DND-41 (cell line): ENCODE measurements around the gene ATP4B.
A peak's percentile ranks its signal among the peaks of the same experiment; 100 is the strongest.
"Not testable (repeated sequence)": the region's sequence is repeated elsewhere in the genome, so short reads cannot be mapped to it uniquely, and the experiment has no call there.

Experiments
- ATAC-seq: fragments of 200-7000 bp; cut with Tn5 transposase; 3 replicates; pipeline ENCODE4 v1.9.1; 2021; ENCODE audit warnings: low read depth; ENCODE audit not compliant: insufficient read depth
- DNase-seq: peaks from one replicate; pipeline ENCODE4 v3.0.0-alpha.2; 2020
- H2AFZ ChIP-seq: 2 replicates; pipeline ENCODE4 v1.6.0; 2012; ENCODE audit warnings: low read depth, low read length
- H3K27ac ChIP-seq: 2 replicates; pipeline ENCODE4 v1.5.1; 2012; ENCODE audit warnings: low read length, inconsistent platforms
- H3K27me3 ChIP-seq: fragments of 200-600 bp; sonication (generic); 2 replicates; pipeline ENCODE4 v1.6.0; 2012; ENCODE audit warnings: low read length, mild to moderate bottlenecking, inconsistent platforms; ENCODE audit not compliant: insufficient read depth, poor library complexity
- H3K36me3 ChIP-seq: 2 replicates; pipeline ENCODE4 v1.5.1; 2012; ENCODE audit warnings: low read length, inconsistent platforms; ENCODE audit not compliant: insufficient read depth
- H3K4me1 ChIP-seq: 2 replicates; pipeline ENCODE4 v1.5.1; 2012; ENCODE audit warnings: mild to moderate bottlenecking, low read length; ENCODE audit not compliant: insufficient read depth
- H3K4me2 ChIP-seq: 2 replicates; pipeline ENCODE4 v1.6.0; 2012; ENCODE audit warnings: mild to moderate bottlenecking, moderate library complexity, low read length, inconsistent platforms; ENCODE audit not compliant: insufficient read depth
- H3K4me3 ChIP-seq, 2 experiments: fragments of 200-600 bp in 1 of 2; shearing (Covaris generic) in 1 of 2; 2 replicates each; pipeline ENCODE4 v1.5.1; 2012 to 2016; ENCODE audit warnings: inconsistent platforms in 2 of 2, low read length in 2 of 2, mild to moderate bottlenecking in 2 of 2, low read depth in 1 of 2, moderate library complexity in 1 of 2
- H3K79me2 ChIP-seq: 2 replicates; pipeline ENCODE4 v1.6.0; 2012; ENCODE audit warnings: low read length, inconsistent platforms; ENCODE audit not compliant: insufficient read depth
- H3K9ac ChIP-seq: 2 replicates; pipeline ENCODE4 v1.6.0; 2012; ENCODE audit warnings: low read depth, mild to moderate bottlenecking, inconsistent platforms, low read length, moderate library complexity
- H3K9me3 ChIP-seq: 2 replicates; pipeline ENCODE4 v1.5.1; 2012; ENCODE audit warnings: low read length, moderate library complexity, mild to moderate bottlenecking, inconsistent platforms; ENCODE audit not compliant: insufficient read depth, severe bottlenecking
- H4K20me1 ChIP-seq: 2 replicates; pipeline ENCODE4 v1.6.0; 2012; ENCODE audit warnings: low read length; ENCODE audit not compliant: insufficient read depth
- EZH2 ChIP-seq: IDR thresholded peaks from 3 replicates; pipeline ENCODE4 v1.6.1; 2012; ENCODE audit warnings: borderline replicate concordance, low read depth, mild to moderate bottlenecking, moderate library complexity, low read length, inconsistent platforms; ENCODE audit not compliant: severe bottlenecking
- TF ChIP-seq, protein P1 (sequence below): IDR thresholded peaks from 2 replicates; pipeline ENCODE4 v1.5.1; 2012; ENCODE audit warnings: borderline replicate concordance, low read length, moderate library complexity, mild to moderate bottlenecking; ENCODE audit not compliant: poor library complexity, severe bottlenecking; ENCODE audit errors: extremely low read depth

The ATP4B gene

DNA sequence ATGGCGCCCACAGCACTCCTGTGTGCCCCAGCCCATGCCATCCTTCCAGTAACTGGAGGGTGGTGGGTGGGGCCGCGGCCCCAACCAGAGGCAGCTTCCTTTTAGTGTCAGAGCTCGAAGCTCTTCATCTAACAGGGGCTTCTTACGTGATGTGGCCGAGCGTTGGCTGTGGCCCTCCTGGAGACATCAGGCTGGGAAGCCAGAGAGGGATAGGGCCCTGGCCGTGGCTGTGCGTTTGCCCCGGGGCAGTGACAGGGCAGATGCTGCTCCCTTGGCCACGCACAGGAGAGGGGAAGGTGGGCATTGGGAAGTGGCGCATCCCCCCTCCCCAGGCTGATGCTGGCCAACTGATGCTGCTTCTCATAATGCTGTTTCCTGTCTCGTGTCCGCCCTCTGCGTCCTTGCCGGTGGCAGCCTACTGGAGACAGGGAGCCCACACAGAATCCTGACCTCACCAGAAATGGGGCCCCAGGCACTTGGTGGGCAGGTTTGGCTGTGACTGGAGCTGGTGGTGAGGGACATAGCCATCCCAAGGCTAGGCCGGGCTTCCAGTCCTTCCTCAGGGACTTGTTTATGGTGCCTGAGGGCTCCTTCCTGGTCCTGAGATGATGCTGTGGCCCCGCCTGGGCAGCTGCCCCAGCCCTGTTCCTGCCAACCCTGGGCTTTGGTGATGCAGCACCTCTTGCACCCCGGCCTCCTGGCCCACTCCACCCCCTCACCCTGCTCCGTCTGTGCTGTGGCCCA, 34.3 kb downstream of the ATP4B start:
- peaks cover 75% of the 10 kb centered on the region for H3K36me3 ChIP-seq

DNA sequence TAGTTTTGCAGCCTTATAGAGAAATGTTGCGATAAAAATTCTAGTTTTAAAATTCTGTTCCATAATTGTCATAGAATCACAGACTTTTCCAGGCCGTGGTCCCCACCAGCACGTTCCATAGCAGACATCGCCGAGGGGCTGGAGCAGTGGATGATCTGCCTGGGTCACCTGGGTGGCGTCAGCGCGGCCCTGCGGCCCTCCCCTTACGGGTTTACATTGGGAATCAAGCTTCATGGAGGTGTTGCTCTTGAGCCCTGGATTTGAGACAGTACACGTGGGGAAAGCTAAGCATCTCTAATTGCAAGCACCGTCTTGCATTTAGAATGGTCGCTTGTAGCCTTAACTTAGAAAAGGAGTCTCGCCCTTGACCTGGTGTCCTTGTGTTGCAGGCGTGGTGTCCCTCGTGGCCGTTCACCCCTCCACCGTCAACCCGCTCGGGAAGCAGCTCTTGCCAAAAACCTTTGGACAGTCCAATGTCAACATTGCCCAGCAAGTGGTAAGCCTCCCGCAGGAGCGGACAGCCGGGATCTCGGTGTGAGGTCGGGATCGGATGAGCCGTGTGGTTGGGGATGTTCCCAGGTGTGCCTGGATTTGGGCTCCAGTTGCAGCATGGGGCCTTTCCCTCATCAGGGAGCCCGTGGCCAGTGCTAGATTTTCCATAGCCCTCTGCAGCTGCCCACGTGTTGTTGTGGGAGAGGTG, 35.1 kb downstream of the ATP4B start:
- TF ChIP-seq, protein P1, sequence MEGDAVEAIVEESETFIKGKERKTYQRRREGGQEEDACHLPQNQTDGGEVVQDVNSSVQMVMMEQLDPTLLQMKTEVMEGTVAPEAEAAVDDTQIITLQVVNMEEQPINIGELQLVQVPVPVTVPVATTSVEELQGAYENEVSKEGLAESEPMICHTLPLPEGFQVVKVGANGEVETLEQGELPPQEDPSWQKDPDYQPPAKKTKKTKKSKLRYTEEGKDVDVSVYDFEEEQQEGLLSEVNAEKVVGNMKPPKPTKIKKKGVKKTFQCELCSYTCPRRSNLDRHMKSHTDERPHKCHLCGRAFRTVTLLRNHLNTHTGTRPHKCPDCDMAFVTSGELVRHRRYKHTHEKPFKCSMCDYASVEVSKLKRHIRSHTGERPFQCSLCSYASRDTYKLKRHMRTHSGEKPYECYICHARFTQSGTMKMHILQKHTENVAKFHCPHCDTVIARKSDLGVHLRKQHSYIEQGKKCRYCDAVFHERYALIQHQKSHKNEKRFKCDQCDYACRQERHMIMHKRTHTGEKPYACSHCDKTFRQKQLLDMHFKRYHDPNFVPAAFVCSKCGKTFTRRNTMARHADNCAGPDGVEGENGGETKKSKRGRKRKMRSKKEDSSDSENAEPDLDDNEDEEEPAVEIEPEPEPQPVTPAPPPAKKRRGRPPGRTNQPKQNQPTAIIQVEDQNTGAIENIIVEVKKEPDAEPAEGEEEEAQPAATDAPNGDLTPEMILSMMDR: no peak
- TF ChIP-seq EZH2: no peak
- Histone ChIP-seq H3K27me3 (no peaks in the 10 kb centered on the region), H3K4me1 (no peaks in the 10 kb centered on the region), H2AFZ (no peak overlapping the region), H3K27ac (no peak overlapping the region), H3K36me3 (peaks cover 75% of the 10 kb centered on the region), H3K4me3 (no peak overlapping the region), H3K79me2 (peaks cover 91% of the 10 kb centered on the region), H4K20me1 (peaks cover 97% of the 10 kb centered on the region), H3K4me2 (no peak overlapping the region), H3K9me3 (no peaks in the 10 kb centered on the region), H3K9ac (no peak overlapping the region)
- DNase-seq (no peak), ATAC-seq (no peak)

More for the DNA sequence above, 34.3 kb downstream of the ATP4B start:
- DNase-seq (no peak), ATAC-seq (peak; percentile 55)
- H3K27me3 ChIP-seq: no peaks in the 10 kb centered on the region
- peaks cover 91% of the 10 kb centered on the region for H3K79me2 ChIP-seq
- H3K4me2 ChIP-seq: no peak overlapping the region
- H3K4me1 ChIP-seq: no peaks in the 10 kb centered on the region
- no peaks in the 10 kb centered on the region for H3K9me3 ChIP-seq
- H3K9ac ChIP-seq: no peak overlapping the region
- no peak overlapping the region for H3K27ac ChIP-seq
- peaks cover 97% of the 10 kb centered on the region for H4K20me1 ChIP-seq
- TF ChIP-seq, protein P1: no peak
- no peak for TF ChIP-seq EZH2
- H3K4me3 ChIP-seq: no peak overlapping the region
- H2AFZ ChIP-seq: no peak overlapping the region

DNA sequence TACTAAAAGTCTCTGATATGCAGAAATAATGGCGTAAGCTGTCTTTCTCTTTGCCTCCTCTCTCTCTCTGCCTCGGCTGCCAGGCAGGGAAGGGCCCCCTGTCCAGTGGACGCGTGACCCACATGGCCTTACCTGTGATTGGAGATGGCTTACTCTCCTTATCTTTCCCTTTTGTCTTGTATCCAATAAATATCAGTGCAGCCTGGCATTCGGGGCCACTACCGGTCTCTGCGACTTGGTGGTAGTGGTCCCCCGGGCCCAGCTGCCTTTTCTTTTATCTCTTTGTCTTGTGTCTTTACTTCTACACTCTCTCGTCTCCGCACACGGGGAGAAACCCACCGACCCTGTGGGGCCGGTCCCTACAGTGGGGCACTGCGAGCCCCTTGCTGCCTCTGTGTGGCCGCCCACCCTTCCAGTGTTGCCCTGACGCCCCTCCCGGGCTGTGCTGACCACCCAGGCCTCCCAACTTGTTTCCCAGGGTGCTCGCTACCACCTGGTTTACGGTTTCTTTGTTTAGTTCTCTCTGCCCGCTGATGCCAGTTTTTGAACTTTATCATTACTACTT, 35.9 kb downstream of the ATP4B start:
- H3K9ac ChIP-seq, H3K27me3 ChIP-seq, H3K4me3 ChIP-seq, H3K9me3 ChIP-seq, H3K4me1 ChIP-seq, ATAC-seq, H2AFZ ChIP-seq, H3K27ac ChIP-seq, DNase-seq, H3K4me2 ChIP-seq: not testable (repeated sequence)
- Histone ChIP-seq H3K79me2 (peaks cover 91% of the 10 kb centered on the region), H3K36me3 (peaks cover 75% of the 10 kb centered on the region), H4K20me1 (peaks cover 97% of the 10 kb centered on the region)

DNA sequence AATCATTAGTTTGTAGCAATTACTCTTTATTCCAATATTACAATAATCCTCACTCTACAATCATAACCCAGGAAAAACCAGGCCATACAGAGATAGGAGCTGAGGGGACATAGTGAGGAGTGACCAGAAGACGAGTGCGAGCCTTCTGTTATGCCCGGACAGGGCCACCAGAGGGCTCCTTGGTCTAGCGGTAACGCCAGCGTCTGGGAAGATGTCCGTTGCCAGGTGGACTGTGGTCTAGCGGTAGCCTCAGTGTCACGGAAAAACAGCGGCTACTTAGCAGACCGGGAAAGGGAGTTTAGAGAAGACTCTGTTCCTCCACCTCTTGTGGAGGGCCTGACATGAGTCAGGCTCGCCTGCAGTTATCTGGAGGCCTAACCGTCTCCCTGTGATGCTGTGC, 36.5 kb downstream of the ATP4B start:
- Histone ChIP-seq H3K79me2 (peaks cover 91% of the 10 kb centered on the region), H3K36me3 (peaks cover 73% of the 10 kb centered on the region), H4K20me1 (peaks cover 97% of the 10 kb centered on the region)
- H3K4me2 ChIP-seq, H3K27ac ChIP-seq, H3K27me3 ChIP-seq, H3K9ac ChIP-seq, DNase-seq, H3K9me3 ChIP-seq, H3K4me3 ChIP-seq, H3K4me1 ChIP-seq, ATAC-seq, H2AFZ ChIP-seq: not testable (repeated sequence)
- TF ChIP-seq, protein P1: peak; percentile 33
